H1 (cell line): ENCODE measurements around the gene MRPL52. TPM values are rescaled to one million over a fixed set of nuclear protein-coding genes. Genes with fewer than 3 reads are reported as not detected.

Source experiments
- EP300 ChIP-seq, 2 experiments: IDR thresholded peaks; 1 replicate in 1 of 2; 2 replicates in 1 of 2; pipeline ENCODE4 v1.6.1; 2011 to 2012; ENCODE audit warnings: low read depth in 2 of 2, low read length in 2 of 2, mild to moderate bottlenecking in 2 of 2, borderline replicate concordance in 1 of 2, inconsistent platforms in 1 of 2, moderate library complexity in 1 of 2
- HDAC2 ChIP-seq, 2 experiments: fragments of 300-600 bp in 1 of 2; sonication (generic) in 1 of 2; IDR thresholded peaks; 2 replicates each; pipeline ENCODE4 v1.6.1; 2011 to 2012; ENCODE audit warnings: low read depth in 2 of 2, low read length in 2 of 2, mild to moderate bottlenecking in 2 of 2, moderate library complexity in 2 of 2, borderline replicate concordance in 1 of 2, inconsistent platforms in 1 of 2
- KDM5A ChIP-seq: fragments of 200-600 bp; IDR thresholded peaks from 2 replicates; pipeline ENCODE4 v1.7.1; 2012; ENCODE audit warnings: mild to moderate bottlenecking, low read length, inconsistent platforms, mixed read lengths
- polyA plus RNA-seq, 7 experiments: library from polyadenylated mRNA; depleted of rRNA in 3 of 7; stranded (reverse) in 5 of 7; unstranded in 2 of 7; fragments of >200 nt in 5 of 7; fragments of 200-250 nt in 2 of 7; gene quantifications; 1 replicate in 5 of 7; 2 replicates in 1 of 7; 4 replicates in 1 of 7; pipeline versions ENCODE4 v1.2.1 to v1.2.3, GENCODE V29; 2011 to 2013; ENCODE audit warnings: missing spikeins in 2 of 7, mixed read lengths in 2 of 7
- total RNA-seq: library from RNA; stranded (reverse); fragmentation: NEBNext Ultra II Directional; extraction: Animal tissue kit (Norgen Biotek cat#: 25700); gene quantifications from 2 replicates; pipeline ENCODE4 v1.2.1, GENCODE V29; 2021
- TF ChIP-seq, protein P1 (sequence below): IDR thresholded peaks from 2 replicates; pipeline ENCODE4 v1.6.1; 2012; ENCODE audit warnings: inconsistent platforms

The MRPL52 gene
- total and polyA plus RNA-seq, 2 of the 8 experiments (the other 6 are each of a cell fraction or from before 2014, with no cell fraction given), result 70.5 to 176 TPM

DNA sequence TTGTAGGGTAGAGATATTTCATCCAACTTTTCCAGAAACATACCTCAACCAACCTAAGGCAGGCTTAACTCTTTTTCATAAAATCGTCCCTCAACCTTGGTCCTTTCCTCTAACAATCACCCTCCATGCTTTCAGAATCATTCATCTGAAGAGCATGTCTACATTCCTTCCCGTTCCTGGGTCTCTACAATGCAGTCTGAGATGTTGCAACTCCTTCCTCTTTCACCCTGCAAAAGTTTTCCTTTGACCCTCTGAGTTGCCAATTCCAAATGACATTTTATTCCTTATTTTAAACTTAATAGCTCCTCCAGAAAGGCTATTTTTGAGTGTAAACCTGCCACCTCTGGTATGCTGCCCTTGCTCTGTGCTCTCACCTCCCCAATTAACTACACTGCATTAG, 31.2 kb upstream of the MRPL52 start (continued):
- no peak for TF ChIP-seq KDM5A
- TF ChIP-seq, protein P1, sequence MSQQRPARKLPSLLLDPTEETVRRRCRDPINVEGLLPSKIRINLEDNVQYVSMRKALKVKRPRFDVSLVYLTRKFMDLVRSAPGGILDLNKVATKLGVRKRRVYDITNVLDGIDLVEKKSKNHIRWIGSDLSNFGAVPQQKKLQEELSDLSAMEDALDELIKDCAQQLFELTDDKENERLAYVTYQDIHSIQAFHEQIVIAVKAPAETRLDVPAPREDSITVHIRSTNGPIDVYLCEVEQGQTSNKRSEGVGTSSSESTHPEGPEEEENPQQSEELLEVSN, result no peak
- TF ChIP-seq HDAC2 (IDR thresholded peaks at IDR 0.05; ENCODE audit: borderline replicate concordance in 1 of 2, low read depth in 2 of 2, low read length in 2 of 2), result no peak
- no peak for TF ChIP-seq EP300 (IDR thresholded peaks at IDR 0.05; ENCODE audit: borderline replicate concordance in 1 of 2, low read depth in 2 of 2, low read length in 2 of 2)
- TF ChIP-seq, all 59 proteins: peak for 0
